NCI-H187 treated with DMSO at 0.1 percent for 48 hours (cell line): ENCODE measurements around the gene TRIM41.
"Not testable (repeated sequence)": the region's sequence is repeated elsewhere in the genome, so short reads cannot be mapped to it uniquely, and the experiment has no call there.

Experiments
- DNase-seq: peaks from one replicate; lab custom pipeline; 2025; lab: John Stamatoyannopoulos, UW

The TRIM41 gene

DNA sequence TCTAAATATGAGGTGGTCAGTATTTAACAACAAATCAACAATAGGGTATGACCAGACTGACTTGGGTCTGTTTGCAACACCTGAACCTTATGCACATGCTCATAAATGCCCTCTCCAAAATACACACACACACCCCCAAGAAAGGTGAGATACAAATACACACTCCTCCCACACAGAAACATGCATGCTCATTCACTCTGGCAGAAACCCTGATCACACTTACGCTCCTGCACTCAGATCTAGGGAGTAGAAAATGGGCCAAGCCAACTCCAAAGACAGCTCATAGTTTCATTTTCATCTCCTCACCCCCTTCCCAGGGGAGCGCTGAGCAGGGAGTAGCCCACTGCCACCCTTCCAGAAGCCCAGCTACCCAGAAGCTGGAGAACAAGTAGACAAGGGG is 29.4 kb upstream of the TRIM41 start:
- DNase-seq = no peak

DNA sequence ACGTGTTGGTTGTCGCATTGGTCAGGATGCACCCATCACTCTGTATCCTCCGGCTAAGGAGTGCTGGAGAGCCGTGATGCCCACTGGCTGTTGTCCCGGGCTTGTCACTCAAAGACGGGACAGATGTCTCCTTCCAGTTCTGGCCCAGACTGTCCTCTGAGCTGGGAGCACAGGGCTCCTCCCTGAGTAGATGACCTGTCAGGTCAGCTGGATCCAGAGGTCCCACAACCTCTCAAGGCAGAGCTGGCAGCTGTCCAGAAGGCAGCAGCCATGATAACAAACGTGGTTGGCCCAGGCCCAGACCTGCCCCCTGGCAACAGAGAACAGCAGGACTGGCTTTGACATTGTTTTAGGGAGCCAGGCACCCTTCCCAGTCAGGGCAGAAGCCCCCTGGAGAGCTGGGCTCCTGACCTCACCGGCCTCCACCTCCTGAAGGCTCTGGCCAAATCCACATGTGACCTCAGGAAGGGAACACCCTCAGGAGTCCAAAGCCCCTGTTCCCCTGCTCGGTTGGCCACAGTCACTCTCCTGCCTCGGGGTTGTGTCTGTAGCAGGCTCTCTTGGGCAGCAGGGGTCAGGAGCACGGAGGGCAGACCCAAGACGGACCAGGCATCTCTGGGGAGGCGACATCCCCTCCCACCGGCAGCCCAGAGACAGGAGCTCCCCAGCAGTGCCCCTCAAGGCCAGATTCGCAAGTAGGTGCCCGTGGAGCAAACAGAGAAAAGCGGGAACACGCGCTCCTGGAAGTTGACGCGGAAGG is 28.4 kb upstream of the TRIM41 start:
- DNase-seq = no peak

DNA sequence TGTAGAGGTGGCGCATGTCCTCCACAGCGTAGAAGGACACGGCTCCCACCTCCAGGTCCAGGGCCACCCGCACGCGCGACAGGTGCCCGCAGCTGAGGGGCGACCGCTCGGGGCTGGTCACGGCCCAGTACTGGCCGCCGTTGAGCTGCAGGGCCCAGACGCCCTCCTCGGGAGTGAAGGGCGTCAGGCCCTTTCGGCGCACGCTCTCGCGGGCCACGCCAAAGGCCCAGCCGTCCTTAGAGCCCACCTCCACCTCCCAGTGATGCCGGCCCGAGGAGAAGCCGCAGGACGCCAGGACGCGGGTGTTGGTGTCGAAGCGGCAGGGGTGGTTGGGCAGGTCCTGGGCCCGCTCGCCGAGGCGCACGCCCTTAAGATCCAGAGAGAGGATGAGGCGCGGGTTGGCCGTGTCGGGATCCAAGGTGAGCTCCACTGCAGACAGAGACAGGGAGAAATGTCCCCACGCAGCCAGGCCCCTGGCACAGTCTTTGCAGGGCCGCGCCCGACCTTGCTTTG is 27.8 kb upstream of the TRIM41 start:
- DNase-seq = no peak

- no peak for DNase-seq
Observed at GRCh38 chr5:181197326-181197951, 25.6 kb upstream of the TRIM41 start.

DNA sequence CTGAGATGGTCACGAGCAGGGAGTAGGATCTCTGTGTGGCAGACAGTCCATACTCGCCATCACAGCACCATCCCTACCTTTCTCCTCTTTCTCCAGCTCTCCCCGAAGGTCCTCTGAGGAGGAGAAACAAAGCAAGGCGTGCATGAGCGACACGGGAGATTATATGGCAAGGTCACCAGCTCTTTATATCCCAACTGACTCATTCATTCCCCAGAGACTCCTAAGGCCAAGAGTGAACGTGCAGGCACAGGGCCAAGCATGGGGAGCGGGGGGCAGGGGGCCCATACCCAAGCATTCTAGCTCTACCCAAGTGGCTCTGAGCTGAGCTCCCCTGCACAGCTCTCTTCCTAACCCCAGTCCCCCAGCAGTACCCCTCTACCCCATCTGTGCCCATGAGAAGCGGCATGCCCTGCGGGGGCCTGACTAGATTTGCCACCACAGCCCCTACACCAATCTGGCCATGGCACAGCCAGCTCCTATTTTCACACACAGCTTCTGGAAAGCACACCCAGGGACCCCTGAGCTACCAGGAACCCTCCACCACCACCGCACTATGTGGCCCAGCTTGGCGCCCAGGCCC is 24.9 kb upstream of the TRIM41 start:
- DNase-seq = no peak

DNA sequence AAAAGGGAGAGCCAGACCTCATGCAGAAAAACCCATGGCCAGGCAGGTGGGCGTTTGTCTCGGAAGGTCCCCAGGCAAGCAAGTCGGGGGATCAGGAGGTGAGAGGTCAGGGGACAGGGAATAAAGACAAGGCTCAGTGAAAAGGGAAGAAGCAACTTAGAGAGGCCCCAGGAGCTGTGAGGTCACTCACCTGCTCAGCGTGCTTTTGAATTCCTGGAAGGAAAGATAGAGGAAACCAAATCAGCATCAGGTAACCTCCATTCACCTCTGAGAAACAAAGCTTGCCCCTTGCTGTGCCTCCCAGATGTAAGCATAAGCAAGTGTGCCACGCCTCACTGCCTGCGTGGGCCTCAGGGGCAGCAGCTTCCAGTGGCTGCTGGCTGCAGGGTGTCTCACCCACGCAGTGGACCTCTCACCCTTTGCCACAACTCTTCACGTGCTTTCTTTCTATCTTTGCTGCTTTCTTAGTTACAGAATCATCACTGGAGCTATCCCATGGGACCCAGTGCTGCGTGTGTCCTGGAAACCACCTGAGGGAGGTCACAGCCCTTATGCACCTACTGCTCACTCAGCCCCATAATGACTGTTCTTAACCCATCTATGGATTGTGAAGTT is 24.1 kb upstream of the TRIM41 start:
- DNase-seq = no peak

- DNase-seq = no peak
Observed at GRCh38 chr5:181199881-181200638, 23.0 kb upstream of the TRIM41 start.

- no peak for DNase-seq
Observed at GRCh38 chr5:181200816-181201215, 22.3 kb upstream of the TRIM41 start.

DNA sequence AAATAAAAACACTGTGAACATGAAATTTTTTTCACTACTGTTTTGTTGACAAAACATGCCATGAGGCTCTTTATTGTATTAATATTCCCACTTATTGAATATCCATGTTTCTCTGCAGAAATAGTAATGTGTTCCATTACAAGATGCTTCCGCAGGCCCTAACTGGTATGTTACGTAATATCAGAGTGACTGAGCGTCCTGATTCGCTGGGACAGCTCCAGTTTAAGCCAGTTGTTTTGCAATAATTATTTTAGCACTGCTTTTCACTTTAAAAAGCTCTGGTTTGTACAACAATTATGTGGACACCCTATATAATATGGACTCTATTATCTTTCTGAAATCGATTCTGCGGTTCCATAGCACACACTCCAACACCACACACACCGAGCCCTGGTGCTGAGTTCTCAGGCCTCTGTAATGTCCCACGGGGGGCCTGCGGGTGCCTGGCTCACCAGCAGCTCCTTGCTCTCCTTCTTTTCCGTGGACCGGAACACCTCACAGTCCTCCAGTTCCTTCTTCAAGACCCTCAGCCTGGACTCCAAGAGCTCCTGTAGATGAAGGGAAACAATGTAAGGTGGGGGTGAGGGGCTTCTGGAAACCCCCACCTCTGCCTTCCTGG is 19.9 kb upstream of the TRIM41 start:
- DNase-seq = no peak

GRCh38 chr5:181203777-181204112 is 19.3 kb upstream of the TRIM41 start:
- DNase-seq = no peak

DNA sequence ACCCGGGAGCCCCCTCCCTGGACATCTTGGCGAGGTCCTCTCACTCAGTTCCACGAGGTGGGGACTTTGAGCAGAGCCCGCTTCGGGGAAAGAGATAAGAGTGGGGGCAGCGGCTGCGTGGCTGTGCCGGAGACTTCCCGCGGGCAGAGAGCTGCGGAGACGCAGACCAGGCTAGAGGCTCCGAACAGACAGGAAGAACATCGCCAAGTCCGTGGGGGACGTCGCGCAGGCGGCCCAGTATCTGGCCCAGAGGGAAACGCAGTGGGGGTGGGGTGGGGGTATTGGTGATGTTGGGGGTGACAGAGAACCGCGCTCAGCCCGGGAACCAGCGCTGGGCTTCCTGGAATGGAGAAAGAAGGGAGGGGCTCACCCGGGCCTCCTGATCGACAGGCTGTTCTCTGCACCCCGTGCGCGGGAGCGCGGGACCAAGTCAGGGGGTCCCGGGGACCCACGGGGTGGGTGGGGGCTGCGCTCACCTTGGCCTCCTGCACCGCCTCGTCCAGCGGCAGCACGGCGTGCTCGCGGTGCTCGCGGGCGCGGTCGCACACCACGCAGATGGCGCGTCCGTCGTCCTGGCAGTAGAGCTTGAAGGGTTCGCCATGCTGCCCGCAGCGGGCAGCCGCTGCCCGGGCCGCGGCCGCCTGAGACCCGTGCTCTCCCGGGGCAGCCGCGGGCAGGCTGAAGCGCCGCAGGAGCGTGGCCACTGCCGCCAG is 18.8 kb upstream of the TRIM41 start:
- no peak for DNase-seq

DNA sequence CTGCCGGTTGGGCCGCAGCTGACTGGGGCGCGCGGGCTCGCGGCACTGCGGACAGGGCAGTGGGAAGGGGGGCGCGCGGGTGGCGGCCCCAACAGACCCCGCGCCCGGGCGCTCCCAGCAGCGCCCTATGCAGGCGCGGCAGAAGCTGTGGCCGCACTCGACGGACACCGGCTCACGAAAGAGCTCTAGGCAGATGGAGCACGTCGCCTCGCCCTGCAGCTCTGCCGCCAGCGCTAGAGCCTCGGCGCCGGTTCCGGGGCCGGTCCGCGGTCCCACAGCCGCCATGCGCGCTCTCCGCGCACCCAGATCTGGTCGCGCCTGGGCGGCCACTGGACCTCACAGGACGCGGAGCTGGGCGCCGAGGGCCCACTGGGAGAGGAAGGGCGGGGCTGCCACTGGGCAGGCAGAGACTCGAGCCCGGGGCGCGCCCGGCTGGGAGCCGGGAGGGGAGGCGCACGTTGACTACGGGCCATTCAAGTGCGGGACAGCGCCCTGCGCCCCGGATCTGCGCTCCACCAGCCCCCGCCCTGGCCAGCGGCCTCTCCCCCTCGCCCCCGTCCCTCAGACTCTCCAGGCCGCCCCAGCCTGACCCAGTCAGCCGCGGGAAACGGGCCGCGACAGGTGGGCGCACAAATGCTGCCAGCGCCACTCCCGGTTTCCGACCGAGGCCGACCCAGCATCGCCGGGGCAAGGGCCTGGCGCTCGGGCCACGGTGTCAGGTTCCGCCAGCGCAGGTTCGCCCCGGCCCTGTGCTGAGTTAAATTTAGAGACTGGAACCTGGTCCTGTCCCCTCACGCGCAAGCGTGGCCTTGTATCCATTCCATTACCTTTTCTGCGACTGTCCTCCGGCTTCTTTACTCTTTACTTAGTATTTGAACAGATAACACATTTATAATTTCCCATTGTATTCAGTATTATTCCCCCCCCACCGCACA is 18.0 kb upstream of the TRIM41 start, which contains the start of gene TRIM7:
Gene TRIM7 (minus strand): TSS at position 371 of the 935 bp plus-strand sequence. CDS start 86 bp downstream, at position 285.
- DNase-seq = no peak

DNA sequence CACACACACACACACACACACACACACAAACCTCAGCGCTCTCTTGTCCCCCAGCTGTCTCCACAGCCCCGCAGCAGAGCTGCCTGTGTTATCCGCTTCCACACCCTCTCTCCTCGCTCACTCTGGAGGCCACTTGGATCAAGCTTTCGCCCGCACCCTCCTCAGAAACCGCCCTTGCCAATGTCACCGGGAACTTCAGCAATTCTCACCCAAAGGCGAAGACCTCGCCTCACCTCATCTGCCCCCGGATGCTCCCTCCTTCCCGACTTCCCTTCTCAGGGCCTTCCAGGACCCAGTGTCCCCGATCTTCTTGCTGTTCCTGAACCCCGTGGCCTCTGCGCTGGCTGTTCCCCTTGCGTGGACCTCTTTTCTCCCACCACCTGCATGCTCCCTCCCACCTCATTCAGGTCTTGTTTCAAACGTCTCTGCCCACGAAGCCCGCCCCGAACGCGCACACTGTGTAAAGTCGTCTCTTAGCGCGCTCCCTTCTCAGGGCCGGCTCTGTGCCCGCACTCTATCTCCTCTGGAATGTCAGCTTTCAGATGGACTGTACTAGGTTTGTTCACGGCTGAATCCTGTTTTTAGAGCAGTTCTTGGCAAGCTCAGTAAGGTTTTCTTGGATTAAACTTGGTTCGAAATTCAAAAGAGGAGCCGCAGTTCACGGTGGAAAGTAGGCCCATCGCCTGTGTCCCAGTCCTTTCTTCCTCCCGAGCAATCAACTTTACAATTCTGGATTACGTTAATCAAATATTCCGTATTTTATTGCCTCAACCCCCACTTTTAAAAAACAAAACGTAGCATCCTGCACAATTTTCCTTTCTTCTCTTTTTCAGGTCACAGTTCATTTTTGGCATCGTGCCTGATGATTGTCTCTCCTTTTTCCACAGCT is 17.1 kb upstream of the TRIM41 start:
- DNase-seq = no peak

DNA sequence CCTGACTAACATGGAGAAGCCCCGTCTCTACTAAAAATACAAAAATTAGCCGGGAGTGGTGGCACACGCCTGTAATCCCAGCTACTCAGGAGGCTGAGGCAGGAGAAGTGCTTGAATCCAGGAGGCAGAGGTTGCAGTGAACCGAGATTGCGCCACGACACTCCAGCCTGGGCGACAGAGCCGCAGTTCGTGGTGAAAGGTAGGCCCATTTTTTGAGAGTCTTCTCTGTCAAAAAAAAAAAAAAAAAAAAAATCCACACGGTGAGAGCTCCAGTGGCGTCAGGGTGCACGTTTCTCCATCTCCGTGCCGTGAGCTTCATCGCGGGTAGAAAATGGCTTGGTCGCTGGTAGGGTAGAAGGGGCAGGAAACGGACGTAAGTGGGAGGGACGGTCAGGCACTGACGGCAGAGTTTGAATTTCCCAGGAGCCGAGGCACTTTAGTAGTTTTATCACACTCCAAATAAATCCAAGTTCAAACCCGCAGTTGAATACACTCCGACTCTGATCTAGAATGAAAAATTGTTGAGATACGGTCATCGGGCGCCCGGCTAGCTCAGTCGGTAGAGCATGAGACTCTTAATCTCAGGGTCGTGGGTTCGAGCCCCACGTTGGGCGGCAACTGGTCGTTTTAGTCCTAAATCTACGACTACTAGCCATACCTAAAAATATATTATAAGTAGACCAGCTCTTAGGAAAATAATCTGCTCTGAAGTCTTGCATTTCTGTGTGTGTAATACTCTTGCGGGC is 15.7 kb upstream of the TRIM41 start:
- DNase-seq = no peak

GRCh38 chr5:181207960-181208253 is 15.2 kb upstream of the TRIM41 start:
- DNase-seq = no peak

GRCh38 chr5:181209006-181209405 is 14.1 kb upstream of the TRIM41 start:
- not testable (repeated sequence) for DNase-seq

- DNase-seq = not testable (repeated sequence)
Observed at GRCh38 chr5:181210148-181210547, 12.9 kb upstream of the TRIM41 start.

- not testable (repeated sequence) for DNase-seq
Observed at GRCh38 chr5:181210698-181211097, 12.4 kb upstream of the TRIM41 start.
